Lower leg skin (tissue), 3 donors: ENCODE measurements around the gene DYRK3.

Experiments
- POLR2A ChIP-seq, 2 donors: fragments of 450-650 bp; IDR thresholded peaks; one replicate each; pipeline ENCODE4 v1.6.1; 2016 to 2017; ENCODE audit warnings: antibody characterized with exemption in 2 of 2, mild to moderate bottlenecking in 1 of 2, moderate library complexity in 1 of 2
- TF ChIP-seq, protein P1 (sequence below), 3 donors: fragments of 450-650 bp; IDR thresholded peaks; one replicate each; pipeline ENCODE4 v1.5.1; 2016; ENCODE audit warnings: antibody characterized with exemption in 3 of 3, mild to moderate bottlenecking in 3 of 3, moderate library complexity in 2 of 3

DNA sequence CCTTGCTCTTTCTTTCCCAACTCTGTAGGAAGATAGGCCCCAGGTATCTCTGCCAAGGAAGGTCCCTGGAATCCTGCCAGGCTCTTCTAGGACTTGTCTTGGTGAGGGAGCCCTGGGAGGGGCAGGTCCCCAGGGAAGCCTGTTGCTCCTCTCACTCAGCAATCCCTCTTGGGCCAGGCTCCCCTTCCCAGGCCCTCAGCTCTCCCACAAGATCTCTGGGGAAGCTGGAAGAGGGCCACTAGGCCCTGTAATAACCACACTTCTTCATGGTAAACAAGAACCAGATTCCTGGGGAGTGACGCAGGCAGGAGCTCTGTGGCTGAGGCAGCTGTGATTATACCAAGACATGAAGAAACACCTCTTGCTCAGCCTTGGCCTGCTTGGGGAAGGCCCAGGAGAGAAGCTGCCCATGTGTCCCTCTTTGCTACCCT is 39.4 kb downstream of the DYRK3 start:
- TF ChIP-seq, protein P1, sequence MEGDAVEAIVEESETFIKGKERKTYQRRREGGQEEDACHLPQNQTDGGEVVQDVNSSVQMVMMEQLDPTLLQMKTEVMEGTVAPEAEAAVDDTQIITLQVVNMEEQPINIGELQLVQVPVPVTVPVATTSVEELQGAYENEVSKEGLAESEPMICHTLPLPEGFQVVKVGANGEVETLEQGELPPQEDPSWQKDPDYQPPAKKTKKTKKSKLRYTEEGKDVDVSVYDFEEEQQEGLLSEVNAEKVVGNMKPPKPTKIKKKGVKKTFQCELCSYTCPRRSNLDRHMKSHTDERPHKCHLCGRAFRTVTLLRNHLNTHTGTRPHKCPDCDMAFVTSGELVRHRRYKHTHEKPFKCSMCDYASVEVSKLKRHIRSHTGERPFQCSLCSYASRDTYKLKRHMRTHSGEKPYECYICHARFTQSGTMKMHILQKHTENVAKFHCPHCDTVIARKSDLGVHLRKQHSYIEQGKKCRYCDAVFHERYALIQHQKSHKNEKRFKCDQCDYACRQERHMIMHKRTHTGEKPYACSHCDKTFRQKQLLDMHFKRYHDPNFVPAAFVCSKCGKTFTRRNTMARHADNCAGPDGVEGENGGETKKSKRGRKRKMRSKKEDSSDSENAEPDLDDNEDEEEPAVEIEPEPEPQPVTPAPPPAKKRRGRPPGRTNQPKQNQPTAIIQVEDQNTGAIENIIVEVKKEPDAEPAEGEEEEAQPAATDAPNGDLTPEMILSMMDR (IDR thresholded peaks at IDR 0.05): no peak
- no peak for TF ChIP-seq POLR2A (IDR thresholded peaks at IDR 0.05)
